IPS-NIHi7 (cell line): ENCODE results near the gene TP53I13.
A peak's percentile ranks its signal among the peaks of the same experiment; 100 is the strongest.

Source experiments
- DNase-seq: peaks from one replicate; pipeline ENCODE4 v3.0.0; 2012; ENCODE audit warnings: mixed read lengths; ENCODE audit errors: extremely low spot score

TP53I13 gene

GRCh38 chr17:29615492-29616299, 47.2 kb downstream of the TP53I13 start:
- peak; percentile 84 for DNase-seq

GRCh38 chr17:29616300-29617048, 48.0 kb downstream of the TP53I13 start:
- no peak for DNase-seq

- DNase-seq = peak; percentile 76
Observed at GRCh38 chr17:29617125-29617480, 48.6 kb downstream of the TP53I13 start.

- peak; percentile 73 for DNase-seq
Observed at GRCh38 chr17:29617481-29618271, 49.2 kb downstream of the TP53I13 start.

- no peak for DNase-seq
Observed at GRCh38 chr17:29618272-29619065, 50.0 kb downstream of the TP53I13 start.

- peak; percentile 34 for DNase-seq
Observed at GRCh38 chr17:29619251-29619650, 50.8 kb downstream of the TP53I13 start.

- DNase-seq = peak; percentile 55
Observed at GRCh38 chr17:29620271-29620670, 51.8 kb downstream of the TP53I13 start.

- no peak for DNase-seq
Observed at GRCh38 chr17:29620779-29621500, 52.4 kb downstream of the TP53I13 start.

- DNase-seq = no peak
Observed at GRCh38 chr17:29621751-29622194, 53.3 kb downstream of the TP53I13 start.
